H1 (cell line): ENCODE data around the gene CD247. TPM values are rescaled to one million over a fixed set of nuclear protein-coding genes. Genes with fewer than 3 reads are reported as not detected.

ENCODE experiments used
- CTCF ChIA-PET: fragments of 300-600 bp; sonication (Branson Sonifier 250); formaldehyde crosslinking; loops from one replicate; lab custom pipeline; 2021; ENCODE audit not compliant: partially characterized antibody; lab: Charles Lee
- POLR2A ChIA-PET: fragments of 300-600 bp; sonication (Branson Sonifier 250); formaldehyde crosslinking; loops from one replicate; lab custom pipeline; 2021; ENCODE audit warnings: inconsistent platforms; ENCODE audit not compliant: partially characterized antibody; lab: Charles Lee
- DNase-seq, 2 experiments: peaks; one replicate each; pipeline versions ENCODE4 v3.0.0 to v3.0.0-alpha.2; 2010 to 2022; ENCODE audit warnings: low spot score in 2 of 2, low read depth in 1 of 2, mixed read lengths in 1 of 2
- FAIRE-seq: peaks from 2 replicates; lab custom pipeline; 2011; peaks lifted over from hg19 to GRCh38; lab: Jason Lieb, UNC
- H2AFZ ChIP-seq: 2 replicates; pipeline ENCODE4 v1.8.1; 2012; ENCODE audit warnings: low read length, inconsistent platforms
- H2AK5ac ChIP-seq: 2 replicates; pipeline ENCODE4 v1.6.1; 2013; ENCODE audit warnings: low read depth, low read length
- H2BK120ac ChIP-seq: replicated peaks from 2 replicates; pipeline ENCODE3; 2013; ENCODE audit warnings: low read depth, low read length, inconsistent platforms
- H2BK12ac ChIP-seq: 2 replicates; pipeline ENCODE4 v1.6.1; 2013; ENCODE audit warnings: low read depth, low read length
- H2BK15ac ChIP-seq: 2 replicates; pipeline ENCODE4 v1.6.1; 2013; ENCODE audit warnings: low read length
- H2BK20ac ChIP-seq: 2 replicates; pipeline ENCODE4 v1.6.1; 2013; ENCODE audit warnings: low read length
- H2BK5ac ChIP-seq: 2 replicates; pipeline ENCODE4 v1.6.1; 2013; ENCODE audit warnings: low read depth, low read length
- H3K14ac ChIP-seq: 2 replicates; pipeline ENCODE4 v1.6.1; 2013; ENCODE audit warnings: inconsistent platforms; ENCODE audit not compliant: insufficient read length
- H3K18ac ChIP-seq: 2 replicates; pipeline ENCODE4 v1.6.1; 2013; ENCODE audit warnings: low read length; ENCODE audit errors: extremely low read depth
- H3K23ac ChIP-seq: 2 replicates; pipeline ENCODE4 v1.6.1; 2013; ENCODE audit warnings: inconsistent platforms; ENCODE audit not compliant: insufficient read length
- H3K23me2 ChIP-seq: 2 replicates; pipeline ENCODE4 v1.6.1; 2013; ENCODE audit warnings: low read depth, low read length
- H3K27ac ChIP-seq: 2 replicates; pipeline ENCODE4 v1.6.1; 2011; ENCODE audit warnings: low read depth, low read length, inconsistent platforms
- H3K27me3 ChIP-seq, 4 experiments: replicated peaks in 1 of 4; 1 replicate in 1 of 4; 2 replicates in 3 of 4; pipeline versions ENCODE4 v1.6.1 to v1.8.1; 2011 to 2013; ENCODE audit warnings: low read length in 3 of 4, mild to moderate bottlenecking in 3 of 4, inconsistent platforms in 2 of 4, mixed read lengths in 2 of 4, moderate library complexity in 1 of 4; ENCODE audit not compliant: control insufficient read depth in 3 of 4, insufficient read depth in 3 of 4; ENCODE audit errors: extremely low read depth in 1 of 4
- H3K36me3 ChIP-seq, 4 experiments: 2 replicates each; pipeline versions ENCODE4 v1.6.1 to v1.8.1; 2011 to 2013; ENCODE audit warnings: mild to moderate bottlenecking in 4 of 4, low read length in 3 of 4, moderate library complexity in 2 of 4, control low read depth in 1 of 4, inconsistent platforms in 1 of 4; ENCODE audit not compliant: insufficient read depth in 4 of 4, control insufficient read depth in 2 of 4
- H3K4ac ChIP-seq: replicated peaks from 2 replicates; pipeline ENCODE3; 2013; ENCODE audit warnings: low read length, low read depth, mixed read lengths, inconsistent platforms; ENCODE audit not compliant: insufficient read length
- H3K4me1 ChIP-seq, 4 experiments: replicated peaks in 1 of 4; 1 replicate in 1 of 4; 2 replicates in 3 of 4; pipeline versions ENCODE4 v1.6.1 to v1.8.1; 2011 to 2013; ENCODE audit warnings: low read length in 3 of 4, inconsistent platforms in 2 of 4, mixed read lengths in 1 of 4; ENCODE audit not compliant: insufficient read depth in 4 of 4, control insufficient read depth in 3 of 4
- H3K4me2 ChIP-seq, 2 experiments: 2 replicates each; pipeline versions ENCODE4 v1.6.1 to v1.8.1; 2011 to 2013; ENCODE audit warnings: low read depth in 2 of 2, low read length in 2 of 2, control low read depth in 1 of 2, inconsistent platforms in 1 of 2, mild to moderate bottlenecking in 1 of 2; ENCODE audit not compliant: insufficient read depth in 1 of 2
- H3K4me3 ChIP-seq, 4 experiments: fragments of 200-600, 300-600 bp in 1 of 4; sonication (generic), shearing (Covaris generic), sonication (Bioruptor Twin) in 1 of 4; 2 replicates each; pipeline versions ENCODE4 v1.5.1 to v1.8.1; 2011 to 2016; ENCODE audit warnings: low read length in 4 of 4, low read depth in 3 of 4, control low read depth in 2 of 4, inconsistent platforms in 2 of 4, mild to moderate bottlenecking in 2 of 4, mixed read lengths in 1 of 4, moderate library complexity in 1 of 4; ENCODE audit not compliant: insufficient read depth in 2 of 4; ENCODE audit errors: extremely low read depth in 1 of 4
- H3K56ac ChIP-seq: replicated peaks from 2 replicates; pipeline ENCODE3; 2013; ENCODE audit warnings: low read depth, mild to moderate bottlenecking, mixed read lengths, low read length, inconsistent platforms; ENCODE audit not compliant: insufficient read length
- H3K79me1 ChIP-seq: 2 replicates; pipeline ENCODE4 v1.6.1; 2013; ENCODE audit warnings: low read depth, low read length, control low read depth
- H3K79me2 ChIP-seq, 2 experiments: 2 replicates each; pipeline versions ENCODE4 v1.6.1 to v1.8.1; 2012 to 2013; ENCODE audit warnings: low read length in 2 of 2, mild to moderate bottlenecking in 2 of 2, inconsistent platforms in 1 of 2; ENCODE audit not compliant: insufficient read depth in 2 of 2, control insufficient read depth in 1 of 2
- H3K9ac ChIP-seq, 4 experiments: replicated peaks in 1 of 4; 1 replicate in 1 of 4; 2 replicates in 3 of 4; pipeline versions ENCODE4 v1.6.1 to v1.8.1; 2011 to 2013; ENCODE audit warnings: low read depth in 3 of 4, low read length in 3 of 4, control low read depth in 2 of 4, mild to moderate bottlenecking in 2 of 4, moderate library complexity in 2 of 4, inconsistent platforms in 1 of 4; ENCODE audit errors: extremely low read depth in 1 of 4
- H3K9me3 ChIP-seq, 2 experiments: 2 replicates each; pipeline versions ENCODE4 v1.6.1 to v1.8.1; 2012 to 2013; ENCODE audit warnings: mild to moderate bottlenecking in 2 of 2, moderate library complexity in 2 of 2, control low read depth in 1 of 2, inconsistent platforms in 1 of 2, low read depth in 1 of 2, low read length in 1 of 2, mixed read lengths in 1 of 2; ENCODE audit not compliant: insufficient read depth in 2 of 2
- H4K20me1 ChIP-seq, 2 experiments: replicated peaks in 1 of 2; 2 replicates each; pipeline versions ENCODE3 to v1.8.1; 2011 to 2013; ENCODE audit warnings: inconsistent platforms in 2 of 2, low read length in 2 of 2, mild to moderate bottlenecking in 1 of 2; ENCODE audit not compliant: insufficient read depth in 2 of 2, control insufficient read depth in 1 of 2
- H4K5ac ChIP-seq: 2 replicates; pipeline ENCODE4 v1.6.1; 2013; ENCODE audit warnings: low read length, low read depth, mixed read lengths, inconsistent platforms; ENCODE audit not compliant: insufficient read length
- H4K8ac ChIP-seq: 2 replicates; pipeline ENCODE4 v1.8.0; 2013; ENCODE audit warnings: mild to moderate bottlenecking, moderate library complexity, low read length, inconsistent platforms; ENCODE audit not compliant: insufficient read depth; ENCODE audit errors: extremely low read depth
- H4K91ac ChIP-seq: replicated peaks from 2 replicates; pipeline ENCODE3; 2013; ENCODE audit warnings: low read length, mixed read lengths, inconsistent platforms; ENCODE audit not compliant: insufficient read length
- CEBPB ChIP-seq: IDR thresholded peaks from 2 replicates; pipeline ENCODE4 v1.6.1; 2012; ENCODE audit warnings: low read depth, low read length
- SIN3A ChIP-seq, 2 experiments: IDR thresholded peaks in 1 of 2; conservative IDR thresholded peaks in 1 of 2; 2 replicates each; pipeline ENCODE4 v1.6.1; 2011 to 2012; ENCODE audit warnings: low read length in 2 of 2, improper control_type of control experiment in 1 of 2, low read depth in 1 of 2, mild to moderate bottlenecking in 1 of 2
- WGBS, 2 experiments: shearing (Covaris generic) in 1 of 2; methylation state at CpG; one replicate each; pipeline versions ENCODE4 v1.1.6 to v1.1.7; 2013 to 2015; ENCODE audit warnings: low lambda C conversion rate in 2 of 2, mixed read lengths in 2 of 2, inconsistent platforms in 1 of 2, low coverage in 1 of 2, missing lambda C conversion rate in 1 of 2; ENCODE audit not compliant: insufficient replicate concordance in 2 of 2, insufficient coverage in 1 of 2, insufficient read length in 1 of 2; ENCODE audit errors: extremely low coverage in 1 of 2, missing lambda C conversion rate in 1 of 2; 5-methylcytosine and 5-hydroxymethylcytosine counted together
- polyA plus RNA-seq, 7 experiments: library from polyadenylated mRNA; depleted of rRNA in 3 of 7; stranded (reverse) in 5 of 7; unstranded in 2 of 7; fragments of >200 nt in 5 of 7; fragments of 200-250 nt in 2 of 7; gene quantifications; 1 replicate in 5 of 7; 2 replicates in 1 of 7; 4 replicates in 1 of 7; pipeline versions ENCODE4 v1.2.1 to v1.2.3, GENCODE V29; 2011 to 2013; ENCODE audit warnings: missing spikeins in 2 of 7, mixed read lengths in 2 of 7
- total RNA-seq: library from RNA; stranded (reverse); fragmentation: NEBNext Ultra II Directional; extraction: Animal tissue kit (Norgen Biotek cat#: 25700); gene quantifications from 2 replicates; pipeline ENCODE4 v1.2.1, GENCODE V29; 2021

The CD247 gene
- total and polyA plus RNA-seq, 2 of the 8 experiments (the other 6 are each of a cell fraction or from before 2014, with no cell fraction given) = 2.0 to 2.2 TPM

- Histone ChIP-seq H3K36me3 (peaks cover 0 to 44% (median 12%) of the 10 kb centered on the region in 4 experiments; a peak in 6 of 8 replicates), H3K18ac (no peak overlapping the region), H3K9ac (no peak overlapping the region), H2AFZ (no peak overlapping the region), H4K20me1 (no peaks in the 10 kb centered on the region), H4K8ac (no peak overlapping the region), H3K56ac (no peak overlapping the region), H3K9me3 (no peaks in the 10 kb centered on the region), H3K4me3 (no peak overlapping the region), H2BK5ac (no peak overlapping the region), H3K79me1 (no peaks in the 10 kb centered on the region), H2BK15ac (no peak overlapping the region), H4K91ac (no peak overlapping the region), H2BK120ac (no peak overlapping the region), H3K23me2 (no peaks in the 10 kb centered on the region), H3K27ac (no peak overlapping the region), H2AK5ac (no peak overlapping the region), H3K14ac (no peak overlapping the region), H2BK20ac (no peak overlapping the region), H3K23ac (no peak overlapping the region), H3K27me3 (no peaks in the 10 kb centered on the region), H3K4ac (no peak overlapping the region), H2BK12ac (no peak overlapping the region), H3K4me2 (no peak overlapping the region), H3K79me2 (no peaks in the 10 kb centered on the region), H3K4me1 (no peaks in the 10 kb centered on the region), H4K5ac (no peak overlapping the region)
- WGBS, 2 experiments = 97% methylated on average over 7 of the region's 7 CpGs; no CpG with 5 or more reads in 1 of the 2 experiments
- CTCF ChIA-PET = interaction anchor here (0.9 to 1.7 kb wide), 6 partner anchors 9 to 148 kb away, joined by 3 to 7 read pairs (median 4); no protein-coding TSS in a partner anchor
- DNase-seq (no peak), FAIRE-seq (no peak)
- no peak for TF ChIP-seq SIN3A (conservative IDR thresholded peaks at IDR 0.05 in 1 of 2, IDR thresholded peaks at IDR 0.05 in 1 of 2; ENCODE audit: low read depth in 1 of 2, low read length in 2 of 2)
- TF ChIP-seq CEBPB = 0 out of 2 replicates have a peak, but pooled peaks have one; percentile 29
- POLR2A ChIA-PET = interaction anchor here (1.0 kb wide), 1 partner anchor 9 kb away, joined by 3 read pairs; no protein-coding TSS in a partner anchor
Observed at GRCh38 chr1:167392200-167392696, 126.1 kb downstream of the CD247 start.
